Smooth muscle cell (in vitro differentiated cells): ENCODE measurements around the gene ITIH2. TPM values are rescaled to one million over a fixed set of nuclear protein-coding genes. Genes with fewer than 3 reads are reported as not detected.
A peak's percentile ranks its signal among the peaks of the same experiment; 100 is the strongest.

Experiments used
- DNase-seq: peaks from one replicate; lab custom pipeline; 2025; ENCODE audit not compliant: unreplicated experiment; lab: John Stamatoyannopoulos, UW
- H2AFZ ChIP-seq: fragments of 200-600 bp; sonication (generic); 2 replicates; pipeline ENCODE4 v1.6.0; 2016; ENCODE audit warnings: antibody characterized with exemption, low read depth, mild to moderate bottlenecking
- H3F3A ChIP-seq: fragments of 200-600 bp; sonication (generic); 2 replicates; pipeline ENCODE4 v1.6.0; 2017; ENCODE audit warnings: antibody characterized with exemption, low read depth
- H3K27ac ChIP-seq: fragments of 200-600 bp; sonication (generic); 2 replicates; pipeline ENCODE4 v1.5.1; 2016; ENCODE audit warnings: low read depth, mild to moderate bottlenecking
- H3K27me3 ChIP-seq: fragments of 200-600 bp; sonication (generic); 2 replicates; pipeline ENCODE4 v1.6.1; 2016; ENCODE audit warnings: low read depth, mild to moderate bottlenecking
- H3K36me3 ChIP-seq: fragments of 200-600 bp; sonication (generic); 2 replicates; pipeline ENCODE4 v1.5.1; 2016; ENCODE audit warnings: low read depth
- H3K4me1 ChIP-seq: fragments of 200-600 bp; sonication (generic); 2 replicates; pipeline ENCODE4 v1.5.1; 2016; ENCODE audit warnings: low read depth
- H3K4me2 ChIP-seq: fragments of 200-600 bp; sonication (generic); 2 replicates; pipeline ENCODE4 v1.6.0; 2016; ENCODE audit warnings: mild to moderate bottlenecking
- H3K4me3 ChIP-seq: fragments of 200-600 bp; sonication (generic); 2 replicates; pipeline ENCODE4 v1.5.1; 2016; ENCODE audit warnings: mild to moderate bottlenecking
- H3K79me2 ChIP-seq: fragments of 200-600 bp; sonication (generic); 2 replicates; pipeline ENCODE4 v1.6.0; 2016; ENCODE audit warnings: low read depth, mild to moderate bottlenecking
- H3K9ac ChIP-seq: fragments of 200-600 bp; sonication (generic); 2 replicates; pipeline ENCODE4 v1.6.0; 2016; ENCODE audit warnings: low read depth
- H3K9me3 ChIP-seq: fragments of 200-600 bp; sonication (generic); replicated peaks from 2 replicates; pipeline ENCODE4 v1.5.1; 2016; ENCODE audit warnings: low read depth
- H4K20me1 ChIP-seq: fragments of 200-600 bp; sonication (generic); 2 replicates; pipeline ENCODE4 v1.6.0; 2016; ENCODE audit warnings: low read depth
- WGBS: methylation state at CpG from one replicate; pipeline ENCODE4 v1.1.7; 2016; ENCODE audit warnings: low lambda C conversion rate; 5-methylcytosine and 5-hydroxymethylcytosine counted together
- polyA plus RNA-seq: library from polyadenylated mRNA; unstranded; fragments of >200 nt; fragmentation: Nextera tagmentation; extraction: Ambion mirVana; gene quantifications from 2 replicates; pipeline ENCODE4 v1.2.1, GENCODE V29; 2016
- total RNA-seq: library from RNA; depleted of rRNA; stranded (reverse); fragments of >200 nt; gene quantifications from 2 replicates; pipeline ENCODE4 v1.2.3, GENCODE V29; 2014
- TF ChIP-seq, protein P1 (sequence below): fragments of 200-600 bp; sonication (generic); IDR thresholded peaks from 2 replicates; pipeline ENCODE4 v1.5.1; 2017; ENCODE audit warnings: borderline replicate concordance, mild to moderate bottlenecking, antibody characterized with exemption; ENCODE audit not compliant: insufficient read depth, poor library complexity, severe bottlenecking

Gene ITIH2
- total and polyA plus RNA-seq, 2 experiments from 2014 or later = 0.09 to 0.13 TPM

DNA sequence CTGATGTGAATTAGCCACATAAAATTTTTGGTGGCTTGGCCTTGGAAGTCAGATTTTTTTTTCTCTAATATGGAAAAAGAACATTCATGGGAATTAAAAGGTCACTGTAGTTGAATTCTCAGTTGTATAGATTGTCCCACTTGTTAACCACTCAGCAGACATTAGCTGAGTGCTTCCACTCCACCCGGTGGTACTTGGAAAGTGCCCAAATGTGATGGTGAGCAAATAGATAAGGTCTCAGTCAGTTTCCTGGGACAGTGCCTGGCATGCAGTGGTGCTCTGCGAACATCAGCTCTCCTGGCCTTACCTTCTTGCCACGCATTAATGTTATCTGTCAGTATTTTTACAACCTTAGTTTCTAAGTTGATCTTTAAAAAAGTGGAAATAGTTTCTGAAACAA, 86.3 kb downstream of the ITIH2 start:
- Histone ChIP-seq H3K9me3 (no peaks in the 10 kb centered on the region), H3K4me3 (peak overlapping the region; percentile 94), H3K27me3 (no peaks in the 10 kb centered on the region), H3K27ac (peak overlapping the region; percentile 48), H3K36me3 (no peaks in the 10 kb centered on the region), H3K9ac (peak overlapping the region; percentile 90), H2AFZ (no peak overlapping the region), H3K4me2 (peak overlapping the region; percentile 89), H3K79me2 (peaks cover 98% of the 10 kb centered on the region), H4K20me1 (peaks cover 88% of the 10 kb centered on the region), H3K4me1 (peaks cover 29% of the 10 kb centered on the region), H3F3A (no peaks in the 10 kb centered on the region)
- DNase-seq = no peak
- 51% methylated on average over 3 of the region's 3 CpGs for WGBS
- TF ChIP-seq, protein P1, sequence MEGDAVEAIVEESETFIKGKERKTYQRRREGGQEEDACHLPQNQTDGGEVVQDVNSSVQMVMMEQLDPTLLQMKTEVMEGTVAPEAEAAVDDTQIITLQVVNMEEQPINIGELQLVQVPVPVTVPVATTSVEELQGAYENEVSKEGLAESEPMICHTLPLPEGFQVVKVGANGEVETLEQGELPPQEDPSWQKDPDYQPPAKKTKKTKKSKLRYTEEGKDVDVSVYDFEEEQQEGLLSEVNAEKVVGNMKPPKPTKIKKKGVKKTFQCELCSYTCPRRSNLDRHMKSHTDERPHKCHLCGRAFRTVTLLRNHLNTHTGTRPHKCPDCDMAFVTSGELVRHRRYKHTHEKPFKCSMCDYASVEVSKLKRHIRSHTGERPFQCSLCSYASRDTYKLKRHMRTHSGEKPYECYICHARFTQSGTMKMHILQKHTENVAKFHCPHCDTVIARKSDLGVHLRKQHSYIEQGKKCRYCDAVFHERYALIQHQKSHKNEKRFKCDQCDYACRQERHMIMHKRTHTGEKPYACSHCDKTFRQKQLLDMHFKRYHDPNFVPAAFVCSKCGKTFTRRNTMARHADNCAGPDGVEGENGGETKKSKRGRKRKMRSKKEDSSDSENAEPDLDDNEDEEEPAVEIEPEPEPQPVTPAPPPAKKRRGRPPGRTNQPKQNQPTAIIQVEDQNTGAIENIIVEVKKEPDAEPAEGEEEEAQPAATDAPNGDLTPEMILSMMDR = no peak

DNA sequence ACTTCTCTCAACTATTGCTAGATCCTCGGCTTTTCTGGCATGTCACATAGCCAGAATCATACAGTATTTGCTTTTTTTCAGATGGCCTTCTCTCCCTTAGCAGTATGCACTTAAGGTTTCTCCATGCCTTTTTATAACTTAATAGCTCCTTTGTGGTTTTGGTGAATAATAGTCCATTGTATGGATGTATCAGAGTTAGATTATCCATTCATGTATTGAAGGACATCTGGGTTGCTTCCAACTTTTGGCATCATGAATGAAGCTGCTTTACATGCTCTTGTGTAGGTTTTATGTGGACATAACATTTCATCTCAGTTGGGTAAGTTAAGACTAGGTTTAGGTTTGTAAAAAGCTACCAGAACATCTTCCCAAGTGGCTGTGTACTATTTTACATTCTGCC, 89.4 kb downstream of the ITIH2 start:
- H4K20me1 ChIP-seq = peaks cover 68% of the 10 kb centered on the region
- peaks cover 86% of the 10 kb centered on the region for H3K79me2 ChIP-seq
- H3K4me1 ChIP-seq = peaks cover 25% of the 10 kb centered on the region
- H3K9ac ChIP-seq = no peak overlapping the region
- H2AFZ ChIP-seq = no peak overlapping the region
- H3K4me2 ChIP-seq = no peak overlapping the region
- no peak for DNase-seq
- H3K9me3 ChIP-seq = no peaks in the 10 kb centered on the region
- TF ChIP-seq, protein P1 = no peak
- H3K4me3 ChIP-seq = no peak overlapping the region
- H3K27me3 ChIP-seq = no peaks in the 10 kb centered on the region
- H3F3A ChIP-seq = peaks cover 11% of the 10 kb centered on the region
- 90% methylated on average over 1 of the region's 1 CpG for WGBS
- H3K36me3 ChIP-seq = no peaks in the 10 kb centered on the region
- H3K27ac ChIP-seq = peak overlapping the region; percentile 10

DNA sequence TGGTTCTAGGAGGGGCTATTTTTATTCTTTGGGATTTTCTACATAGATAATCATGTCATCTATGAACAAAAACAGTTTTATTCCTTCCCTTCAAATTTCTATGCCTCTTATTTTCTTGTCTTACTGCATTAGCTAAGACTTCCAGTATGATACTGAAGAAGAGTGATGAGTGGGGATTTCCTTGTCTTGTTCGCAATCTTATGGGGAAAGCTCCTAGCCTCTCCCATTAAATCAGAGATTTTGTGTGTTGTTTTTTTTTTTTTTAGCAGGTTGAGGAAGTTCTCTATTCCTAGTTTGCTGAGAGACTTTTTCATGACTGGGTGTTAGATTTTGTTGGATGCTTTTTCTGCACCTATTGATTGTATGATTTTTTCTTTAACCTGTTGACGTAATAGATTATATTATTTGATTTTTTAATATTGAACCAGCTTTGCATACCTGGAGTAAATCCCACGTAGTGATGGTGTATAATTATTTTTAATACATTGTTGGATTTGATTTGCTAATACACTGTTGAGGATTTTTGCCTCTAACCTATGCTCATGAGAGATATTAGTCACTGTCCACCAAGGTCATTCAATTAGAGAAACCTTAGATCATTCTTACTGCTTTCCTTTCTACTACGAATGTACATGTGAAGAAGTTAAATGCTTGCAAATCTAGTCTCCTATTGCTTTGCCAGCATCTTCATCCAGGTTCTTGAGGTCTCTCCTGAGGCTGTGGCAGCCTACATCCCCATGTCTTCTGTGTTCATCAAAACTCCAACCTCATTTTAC, 91.3 kb downstream of the ITIH2 start:
- Histone ChIP-seq H3K27me3 (no peaks in the 10 kb centered on the region), H4K20me1 (peaks cover 59% of the 10 kb centered on the region), H3K4me1 (peaks cover 23% of the 10 kb centered on the region), H3K79me2 (peaks cover 73% of the 10 kb centered on the region), H3K27ac (peak overlapping the region; percentile 95), H3K4me2 (peak overlapping the region; percentile 68), H3F3A (peaks cover 11% of the 10 kb centered on the region), H3K36me3 (peaks cover 4% of the 10 kb centered on the region), H2AFZ (no peak overlapping the region), H3K4me3 (no peak overlapping the region), H3K9me3 (no peaks in the 10 kb centered on the region), H3K9ac (no peak overlapping the region)
- TF ChIP-seq, protein P1 = no peak
- WGBS = 92% methylated on average over 4 of the region's 4 CpGs
- DNase-seq = no peak

DNA sequence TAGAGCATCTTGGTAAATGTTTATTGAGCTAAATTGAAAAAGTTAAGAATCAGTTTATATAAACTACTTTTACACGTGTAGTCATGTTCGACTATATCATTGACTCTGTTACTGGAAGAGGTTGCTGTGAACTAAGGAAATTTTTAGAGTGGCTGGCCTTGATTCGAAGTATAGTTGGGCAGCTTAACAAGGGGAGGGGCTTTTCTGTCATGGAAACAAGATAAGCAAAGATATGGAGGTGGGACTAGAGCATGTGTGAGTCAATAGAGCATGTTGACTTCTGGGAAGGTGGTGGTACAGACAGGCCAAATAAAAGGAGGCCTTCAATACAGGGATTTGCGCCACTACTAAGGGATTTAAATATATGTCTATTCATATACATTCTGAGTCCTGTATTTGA, 92.5 kb downstream of the ITIH2 start:
- peaks cover 11% of the 10 kb centered on the region for H3F3A ChIP-seq
- peak overlapping the region; percentile 95 for H3K27ac ChIP-seq
- H3K4me1 ChIP-seq = peaks cover 12% of the 10 kb centered on the region
- DNase-seq = no peak
- peaks cover 65% of the 10 kb centered on the region for H3K79me2 ChIP-seq
- peak overlapping the region; percentile 0 for H3K4me3 ChIP-seq
- H3K27me3 ChIP-seq = no peaks in the 10 kb centered on the region
- peak overlapping the region; percentile 68 for H3K4me2 ChIP-seq
- H3K9me3 ChIP-seq = no peaks in the 10 kb centered on the region
- peaks cover 47% of the 10 kb centered on the region for H4K20me1 ChIP-seq
- TF ChIP-seq, protein P1 = no peak
- H3K9ac ChIP-seq = peak overlapping the region; percentile 41
- WGBS = 37% methylated on average over 4 of the region's 4 CpGs
- no peak overlapping the region for H2AFZ ChIP-seq
- H3K36me3 ChIP-seq = peaks cover 9% of the 10 kb centered on the region
